Measurements from ENCODE around the gene KRTAP5-5.
A peak's percentile ranks its signal among the peaks of the same experiment; 100 is the strongest.
"Not testable (repeated sequence)": the region's sequence is repeated elsewhere in the genome, so short reads cannot be mapped to it uniquely, and the experiment has no call there.

The KRTAP5-5 gene

GRCh38 chr11:1643146-1643690 lies 13.6 kb downstream of the KRTAP5-5 start:
- DNase-seq = no peak

GRCh38 chr11:1644601-1645356 lies 15.2 kb downstream of the KRTAP5-5 start:
- no peak for DNase-seq

GRCh38 chr11:1645357-1645821 lies 15.8 kb downstream of the KRTAP5-5 start:
- DNase-seq = no peak

- not testable (repeated sequence) for DNase-seq
Measured at GRCh38 chr11:1646540-1646939, 17.0 kb downstream of the KRTAP5-5 start.

GRCh38 chr11:1647901-1648652 lies 18.5 kb downstream of the KRTAP5-5 start:
- no peak for DNase-seq

- no peak for DNase-seq
Measured at GRCh38 chr11:1648653-1649420, 19.3 kb downstream of the KRTAP5-5 start.

GRCh38 chr11:1650034-1650917 lies 20.7 kb downstream of the KRTAP5-5 start:
- no peak for DNase-seq

GRCh38 chr11:1650918-1651262 lies 21.3 kb downstream of the KRTAP5-5 start:
- no peak for DNase-seq

- no peak for DNase-seq
Measured at GRCh38 chr11:1651411-1651980, 21.9 kb downstream of the KRTAP5-5 start.

GRCh38 chr11:1652026-1652425 lies 22.5 kb downstream of the KRTAP5-5 start:
- no peak for DNase-seq

- no peak for DNase-seq
Measured at GRCh38 chr11:1652442-1652770, 22.8 kb downstream of the KRTAP5-5 start.

- peak in 1 of 2 donors; percentile 31 for DNase-seq
Measured at GRCh38 chr11:1652771-1653540, 23.4 kb downstream of the KRTAP5-5 start.

- no peak for DNase-seq
Measured at GRCh38 chr11:1653541-1654387, 24.2 kb downstream of the KRTAP5-5 start.

GRCh38 chr11:1654388-1655167 lies 25.0 kb downstream of the KRTAP5-5 start:
- peak in 1 of 2 donors; percentile 80 for DNase-seq

- DNase-seq = no peak
Measured at GRCh38 chr11:1655168-1656060, 25.8 kb downstream of the KRTAP5-5 start.

GRCh38 chr11:1656061-1656441 lies 26.5 kb downstream of the KRTAP5-5 start:
- DNase-seq = no peak

GRCh38 chr11:1656670-1657069 lies 27.1 kb downstream of the KRTAP5-5 start:
- DNase-seq = no peak

- peak in 1 of 2 donors; percentile 29 for DNase-seq
Measured at GRCh38 chr11:1659506-1659905, 29.9 kb downstream of the KRTAP5-5 start.

Measured in bone marrow (tissue), 2 donors.